OCI-LY1 (cell line): ENCODE data around the gene ECD.

Experiments
- EZH2 ChIP-seq: fragments of 200-600 bp; sonication (generic), shearing (Covaris generic); IDR thresholded peaks from 2 replicates; pipeline ENCODE4 v1.8.0; 2017; ENCODE audit warnings: borderline replicate concordance, mixed run types, mild to moderate bottlenecking, antibody characterized with exemption, low read length, moderate library complexity, mixed read lengths
- TF ChIP-seq, protein P1 (sequence below): fragments of 200-600 bp; sonication (generic), shearing (Covaris generic); IDR thresholded peaks from 2 replicates; pipeline ENCODE4 v1.5.1; 2017; ENCODE audit warnings: mild to moderate bottlenecking, antibody characterized with exemption, low read length, moderate library complexity, mixed read lengths

DNA sequence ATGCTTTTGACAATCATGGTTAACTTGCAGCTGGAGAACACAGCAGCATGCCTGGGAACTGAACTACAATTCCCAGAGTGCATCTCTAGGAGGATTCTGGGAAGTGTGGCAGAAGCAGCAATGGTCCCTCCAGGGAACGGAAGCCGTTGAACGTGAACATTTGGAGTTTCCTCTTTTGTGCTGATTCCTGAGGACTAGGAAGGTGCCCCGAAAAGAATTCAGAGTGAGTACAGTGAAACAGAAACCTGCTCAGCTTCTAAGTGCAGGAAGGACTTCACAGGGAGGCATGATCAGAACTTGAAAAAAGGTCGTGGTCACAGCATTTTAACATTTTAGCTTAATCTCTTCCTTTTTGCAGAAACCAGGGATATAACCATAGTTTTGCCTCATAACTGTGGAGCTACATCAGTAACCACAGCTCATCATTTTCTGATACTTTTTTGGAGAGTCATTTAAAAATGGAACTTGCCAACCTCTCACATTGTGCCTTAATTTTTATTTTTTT is 57.4 kb downstream of the ECD start, which contains the start of gene NUDT13:
- TF ChIP-seq, protein P1, sequence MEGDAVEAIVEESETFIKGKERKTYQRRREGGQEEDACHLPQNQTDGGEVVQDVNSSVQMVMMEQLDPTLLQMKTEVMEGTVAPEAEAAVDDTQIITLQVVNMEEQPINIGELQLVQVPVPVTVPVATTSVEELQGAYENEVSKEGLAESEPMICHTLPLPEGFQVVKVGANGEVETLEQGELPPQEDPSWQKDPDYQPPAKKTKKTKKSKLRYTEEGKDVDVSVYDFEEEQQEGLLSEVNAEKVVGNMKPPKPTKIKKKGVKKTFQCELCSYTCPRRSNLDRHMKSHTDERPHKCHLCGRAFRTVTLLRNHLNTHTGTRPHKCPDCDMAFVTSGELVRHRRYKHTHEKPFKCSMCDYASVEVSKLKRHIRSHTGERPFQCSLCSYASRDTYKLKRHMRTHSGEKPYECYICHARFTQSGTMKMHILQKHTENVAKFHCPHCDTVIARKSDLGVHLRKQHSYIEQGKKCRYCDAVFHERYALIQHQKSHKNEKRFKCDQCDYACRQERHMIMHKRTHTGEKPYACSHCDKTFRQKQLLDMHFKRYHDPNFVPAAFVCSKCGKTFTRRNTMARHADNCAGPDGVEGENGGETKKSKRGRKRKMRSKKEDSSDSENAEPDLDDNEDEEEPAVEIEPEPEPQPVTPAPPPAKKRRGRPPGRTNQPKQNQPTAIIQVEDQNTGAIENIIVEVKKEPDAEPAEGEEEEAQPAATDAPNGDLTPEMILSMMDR = no peak
- no peak for TF ChIP-seq EZH2
